MM.1S (cell line): ENCODE results near the gene NCKAP5.
"Not testable (repeated sequence)": the region's sequence is repeated elsewhere in the genome, so short reads cannot be mapped to it uniquely, and the experiment has no call there.

Experiments
- DNase-seq: peaks from one replicate; pipeline ENCODE4 v3.0.0-alpha.2; 2015
- H2AFZ ChIP-seq: fragments of 300-600 bp; sonication (generic); 2 replicates; pipeline ENCODE4 v1.6.0; 2016; ENCODE audit warnings: antibody characterized with exemption, low read length
- H3F3A ChIP-seq: fragments of 300-600 bp; sonication (generic); 2 replicates; pipeline ENCODE4 v1.6.1; 2016; ENCODE audit warnings: mild to moderate bottlenecking, antibody characterized with exemption, low read length, moderate library complexity, mixed read lengths; ENCODE audit not compliant: insufficient read depth
- H3K27ac ChIP-seq: fragments of 300-600 bp; sonication (generic); 2 replicates; pipeline ENCODE4 v1.5.1; 2016; ENCODE audit warnings: mild to moderate bottlenecking, low read length
- H3K27me3 ChIP-seq: fragments of 300-600 bp; sonication (generic); replicated peaks from 2 replicates; pipeline ENCODE4 v1.6.0; 2016; ENCODE audit warnings: low read length; ENCODE audit not compliant: insufficient read depth
- H3K36me3 ChIP-seq: fragments of 300-600 bp; sonication (generic); replicated peaks from 2 replicates; pipeline ENCODE4 v1.6.1; 2016; ENCODE audit warnings: mild to moderate bottlenecking, low read length, mixed read lengths; ENCODE audit not compliant: insufficient read depth
- H3K4me1 ChIP-seq: fragments of 300-600 bp; sonication (generic); 2 replicates; pipeline ENCODE4 v1.6.1; 2016; ENCODE audit warnings: low read length, mixed read lengths
- H3K4me2 ChIP-seq: fragments of 300-600 bp; sonication (generic); 2 replicates; pipeline ENCODE4 v1.6.0; 2016; ENCODE audit warnings: low read depth, low read length
- H3K4me3 ChIP-seq: fragments of 300-600 bp; sonication (generic); 2 replicates; pipeline ENCODE4 v1.5.1; 2016; ENCODE audit warnings: low read length, mixed read lengths
- H3K79me2 ChIP-seq: fragments of 300-600 bp; sonication (generic); 2 replicates; pipeline ENCODE4 v1.6.1; 2016; ENCODE audit warnings: mixed run types, low read length, mixed read lengths
- H3K9ac ChIP-seq: fragments of 300-600 bp; sonication (generic); 2 replicates; pipeline ENCODE4 v1.6.1; 2016; ENCODE audit warnings: low read length, mixed read lengths
- H3K9me2 ChIP-seq: fragments of 300-600 bp; sonication (generic); replicated peaks from 2 replicates; pipeline ENCODE4 v1.6.1; 2016; ENCODE audit warnings: mild to moderate bottlenecking, low read length, mixed read lengths; ENCODE audit not compliant: insufficient read depth
- H3K9me3 ChIP-seq: fragments of 300-600 bp; sonication (generic); replicated peaks from 2 replicates; pipeline ENCODE4 v1.6.1; 2016; ENCODE audit warnings: mild to moderate bottlenecking, low read length, mixed read lengths; ENCODE audit not compliant: insufficient read depth
- H4K20me1 ChIP-seq: fragments of 300-600 bp; sonication (generic); 2 replicates; pipeline ENCODE4 v1.6.1; 2016; ENCODE audit warnings: mild to moderate bottlenecking, low read length, moderate library complexity, mixed read lengths; ENCODE audit not compliant: insufficient read depth
- EZH2 ChIP-seq: fragments of 300-600 bp; sonication (generic); optimal IDR thresholded peaks from 2 replicates; pipeline ENCODE3; 2017; ENCODE audit warnings: low read depth, mild to moderate bottlenecking, antibody characterized with exemption, low read length, mixed read lengths
- EZH2phosphoT487 ChIP-seq: fragments of 300-600 bp; sonication (generic); IDR thresholded peaks from 2 replicates; pipeline ENCODE4 v1.6.1; 2018; ENCODE audit warnings: antibody characterized with exemption, low read length
- TF ChIP-seq, protein P1 (sequence below): fragments of 300-600 bp; sonication (generic); IDR thresholded peaks from 2 replicates; pipeline ENCODE4 v1.5.1; 2016; ENCODE audit warnings: antibody characterized with exemption, low read length, mixed read lengths

The NCKAP5 gene

GRCh38 chr2:133519677-133520076, 48.6 kb downstream of the NCKAP5 start:
- H3K9me2 ChIP-seq, H3K27me3 ChIP-seq, H3K9ac ChIP-seq, H3K36me3 ChIP-seq, H2AFZ ChIP-seq, H3K4me3 ChIP-seq, H3K27ac ChIP-seq, H3K4me2 ChIP-seq, DNase-seq, H4K20me1 ChIP-seq, H3F3A ChIP-seq, H3K4me1 ChIP-seq, H3K9me3 ChIP-seq, H3K79me2 ChIP-seq: not testable (repeated sequence)
- TF ChIP-seq, protein P1, sequence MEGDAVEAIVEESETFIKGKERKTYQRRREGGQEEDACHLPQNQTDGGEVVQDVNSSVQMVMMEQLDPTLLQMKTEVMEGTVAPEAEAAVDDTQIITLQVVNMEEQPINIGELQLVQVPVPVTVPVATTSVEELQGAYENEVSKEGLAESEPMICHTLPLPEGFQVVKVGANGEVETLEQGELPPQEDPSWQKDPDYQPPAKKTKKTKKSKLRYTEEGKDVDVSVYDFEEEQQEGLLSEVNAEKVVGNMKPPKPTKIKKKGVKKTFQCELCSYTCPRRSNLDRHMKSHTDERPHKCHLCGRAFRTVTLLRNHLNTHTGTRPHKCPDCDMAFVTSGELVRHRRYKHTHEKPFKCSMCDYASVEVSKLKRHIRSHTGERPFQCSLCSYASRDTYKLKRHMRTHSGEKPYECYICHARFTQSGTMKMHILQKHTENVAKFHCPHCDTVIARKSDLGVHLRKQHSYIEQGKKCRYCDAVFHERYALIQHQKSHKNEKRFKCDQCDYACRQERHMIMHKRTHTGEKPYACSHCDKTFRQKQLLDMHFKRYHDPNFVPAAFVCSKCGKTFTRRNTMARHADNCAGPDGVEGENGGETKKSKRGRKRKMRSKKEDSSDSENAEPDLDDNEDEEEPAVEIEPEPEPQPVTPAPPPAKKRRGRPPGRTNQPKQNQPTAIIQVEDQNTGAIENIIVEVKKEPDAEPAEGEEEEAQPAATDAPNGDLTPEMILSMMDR, result peak; percentile 41

DNA sequence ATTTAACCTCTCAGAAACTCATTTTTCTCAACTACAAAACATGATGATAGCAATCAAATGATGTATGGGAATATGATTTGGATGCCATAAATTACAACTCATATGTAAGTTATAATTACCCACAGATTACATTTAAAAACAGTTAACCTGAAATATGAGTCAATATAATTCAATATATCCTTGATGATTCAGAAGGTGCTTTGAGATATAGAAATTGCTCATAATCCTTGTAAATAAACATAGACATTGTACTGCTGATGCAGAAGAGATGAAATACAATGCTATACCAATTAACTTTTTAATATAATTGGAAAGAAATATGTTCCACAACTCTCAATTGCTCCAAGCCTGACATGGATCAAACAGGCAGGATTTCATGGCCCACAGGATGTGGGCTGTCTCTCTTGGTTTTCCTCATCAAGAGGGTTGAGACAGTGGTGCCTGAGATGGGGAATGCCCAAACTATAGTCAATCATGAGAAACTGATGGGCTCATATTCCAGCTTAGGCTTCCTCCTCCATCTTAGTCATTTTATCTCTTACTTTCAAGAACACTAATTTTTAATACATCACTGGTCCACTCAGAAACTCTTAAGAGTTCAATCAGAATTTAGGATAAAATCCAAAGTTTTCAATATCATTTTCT, 49.4 kb downstream of the NCKAP5 start:
- no peak for DNase-seq
- no peaks in the 10 kb centered on the region for H3K9me3 ChIP-seq
- H3K27me3 ChIP-seq, result no peaks in the 10 kb centered on the region
- H4K20me1 ChIP-seq, result no peaks in the 10 kb centered on the region
- no peak overlapping the region for H3K4me2 ChIP-seq
- 0 out of 2 replicates have a peak, but pooled peaks cover 4% of the 10 kb centered on the region for H3K4me1 ChIP-seq
- TF ChIP-seq EZH2 (no peak), EZH2phosphoT487 (no peak)
- TF ChIP-seq, protein P1, result no peak
- H3K36me3 ChIP-seq, result no peaks in the 10 kb centered on the region
- H3F3A ChIP-seq, result no peaks in the 10 kb centered on the region
- H3K27ac ChIP-seq, result no peak overlapping the region
- no peak overlapping the region for H3K4me3 ChIP-seq
- H3K9me2 ChIP-seq, result no peaks in the 10 kb centered on the region
- H3K79me2 ChIP-seq, result no peaks in the 10 kb centered on the region
- no peak overlapping the region for H3K9ac ChIP-seq
- H2AFZ ChIP-seq, result no peak overlapping the region

GRCh38 chr2:133517876-133518275, 50.4 kb downstream of the NCKAP5 start:
- Histone ChIP-seq H2AFZ (no peak overlapping the region), H3K27me3 (no peaks in the 10 kb centered on the region), H3K4me1 (0 out of 2 replicates have a peak, but pooled peaks cover 4% of the 10 kb centered on the region), H3K9me2 (no peaks in the 10 kb centered on the region), H3K9ac (no peak overlapping the region), H3K36me3 (no peaks in the 10 kb centered on the region), H3K4me2 (no peak overlapping the region), H3K27ac (no peak overlapping the region), H3K79me2 (no peaks in the 10 kb centered on the region), H4K20me1 (no peaks in the 10 kb centered on the region), H3F3A (no peaks in the 10 kb centered on the region), H3K4me3 (no peak overlapping the region), H3K9me3 (no peaks in the 10 kb centered on the region)
- no peak for DNase-seq
- TF ChIP-seq EZH2phosphoT487, result no peak
- TF ChIP-seq EZH2, result no peak
- TF ChIP-seq, protein P1, result no peak
